PFSK-1 (cell line): ENCODE results near the gene QRFP.

Experiments
- FOXP2 ChIP-seq: optimal IDR thresholded peaks from 2 replicates; pipeline ENCODE3; 2011; ENCODE audit warnings: borderline replicate concordance, control low read depth, inconsistent platforms; ENCODE audit not compliant: insufficient read depth; ENCODE audit errors: extremely low read length, extremely low read depth
- POLR2AphosphoS5 ChIP-seq: IDR thresholded peaks from 2 replicates; pipeline ENCODE4 v1.6.1; 2012; ENCODE audit warnings: low read depth, mild to moderate bottlenecking, control low read depth, low read length, moderate library complexity
- REST ChIP-seq, 2 experiments: IDR thresholded peaks; 2 replicates each; pipeline versions ENCODE4 v1.6.1 to v1.8.0; 2011 to 2012; ENCODE audit warnings: low read depth in 2 of 2, low read length in 2 of 2, control low read depth in 1 of 2, inconsistent platforms in 1 of 2, mild to moderate bottlenecking in 1 of 2, moderate library complexity in 1 of 2; ENCODE audit not compliant: insufficient read depth in 1 of 2
- SIN3A ChIP-seq: IDR thresholded peaks from 2 replicates; pipeline ENCODE4 v1.6.1; 2012; ENCODE audit warnings: mild to moderate bottlenecking, low read length, moderate library complexity, borderline replicate concordance; ENCODE audit not compliant: insufficient read depth
- TAF1 ChIP-seq: IDR thresholded peaks from 2 replicates; pipeline ENCODE4 v1.6.1; 2012; ENCODE audit warnings: low read length, control low read depth, borderline replicate concordance; ENCODE audit not compliant: insufficient read depth

The QRFP gene

GRCh38 chr9:130924448-130924788 is 27.8 kb upstream of the QRFP start:
- TF ChIP-seq TAF1 (no peak), REST (IDR thresholded peaks at IDR 0.05; ENCODE audit: insufficient read depth in 1 of 2, low read depth in 2 of 2, low read length in 2 of 2) (no peak), FOXP2 (no peak), POLR2AphosphoS5 (no peak), SIN3A (no peak)

GRCh38 chr9:130923611-130924447 is 27.2 kb upstream of the QRFP start:
- TF ChIP-seq TAF1 = no peak
- TF ChIP-seq SIN3A = no peak
- no peak for TF ChIP-seq REST (IDR thresholded peaks at IDR 0.05; ENCODE audit: insufficient read depth in 1 of 2, low read depth in 2 of 2, low read length in 2 of 2)
- TF ChIP-seq POLR2AphosphoS5 = no peak
- TF ChIP-seq FOXP2 = no peak

GRCh38 chr9:130922893-130923610 is 26.4 kb upstream of the QRFP start:
- TF ChIP-seq SIN3A (no peak), FOXP2 (no peak), POLR2AphosphoS5 (no peak), REST (IDR thresholded peaks at IDR 0.05; ENCODE audit: insufficient read depth in 1 of 2, low read depth in 2 of 2, low read length in 2 of 2) (no peak)

- TF ChIP-seq POLR2AphosphoS5 (no peak), FOXP2 (no peak), SIN3A (no peak), TAF1 (no peak), REST (IDR thresholded peaks at IDR 0.05; ENCODE audit: insufficient read depth in 1 of 2, low read depth in 2 of 2, low read length in 2 of 2) (no peak)
Observed at GRCh38 chr9:130921989-130922892, 25.6 kb upstream of the QRFP start.
